HL-60 (cell line): ENCODE results near the gene STX2.

Source experiments
- DNase-seq, 2 experiments: peaks; one replicate each; pipeline ENCODE4 v3.0.0-alpha.2; 2010 to 2020; ENCODE audit warnings: low read depth in 1 of 2, low spot score in 1 of 2
- H3K27ac ChIP-seq: fragments of 250-450 bp; sonication (Bioruptor Pico); replicated peaks from 2 replicates; pipeline ENCODE4 v1.5.1; 2020; ENCODE audit warnings: mild to moderate bottlenecking, moderate library complexity
- H3K27me3 ChIP-seq: fragments of 250-450 bp; sonication (Bioruptor Pico); 2 replicates; pipeline ENCODE4 v1.5.1; 2021; ENCODE audit warnings: mild to moderate bottlenecking, moderate library complexity; ENCODE audit not compliant: insufficient read depth, poor library complexity, severe bottlenecking
- H3K4me3 ChIP-seq: replicated peaks from 2 replicates; pipeline ENCODE4 v1.5.1; 2011; ENCODE audit warnings: mild to moderate bottlenecking, control low read depth, low read length; ENCODE audit not compliant: insufficient read depth
- CTCF ChIP-seq: IDR thresholded peaks from one replicate; pipeline ENCODE4 v1.5.1; 2011; ENCODE audit warnings: low read length, control low read depth, inconsistent platforms; ENCODE audit not compliant: insufficient read depth
- GABPA ChIP-seq: IDR thresholded peaks from 2 replicates; pipeline ENCODE4 v1.6.1; 2012; ENCODE audit warnings: low read depth
- POLR2AphosphoS5 ChIP-seq: IDR thresholded peaks from 2 replicates; pipeline ENCODE4 v1.6.1; 2012; ENCODE audit warnings: low read depth
- REST ChIP-seq: IDR thresholded peaks from 2 replicates; pipeline ENCODE4 v1.6.1; 2012; ENCODE audit warnings: low read depth; ENCODE audit not compliant: insufficient replicate concordance
- SPI1 ChIP-seq: IDR thresholded peaks from 2 replicates; pipeline ENCODE4 v1.6.1; 2012; ENCODE audit warnings: low read depth, mild to moderate bottlenecking, borderline replicate concordance

Gene STX2

GRCh38 chr12:130803702-130804101 lies 35.3 kb downstream of the STX2 start:
- no peak overlapping the region for H3K4me3 ChIP-seq
- no peak for DNase-seq
- TF ChIP-seq POLR2AphosphoS5 (no peak), CTCF (no peak), GABPA (no peak), REST (no peak), SPI1 (no peak)
- no peak overlapping the region for H3K27ac ChIP-seq
- no peaks in the 10 kb centered on the region for H3K27me3 ChIP-seq

GRCh38 chr12:130800312-130800711 lies 38.7 kb downstream of the STX2 start:
- no peak overlapping the region for H3K27ac ChIP-seq
- TF ChIP-seq CTCF = no peak
- TF ChIP-seq SPI1 = no peak
- TF ChIP-seq POLR2AphosphoS5 = no peak
- TF ChIP-seq GABPA = no peak
- no peak for TF ChIP-seq REST
- DNase-seq = no peak
- no peaks in the 10 kb centered on the region for H3K27me3 ChIP-seq
- no peak overlapping the region for H3K4me3 ChIP-seq

- DNase-seq = no peak
- Histone ChIP-seq H3K27ac (no peak overlapping the region), H3K27me3 (no peaks in the 10 kb centered on the region), H3K4me3 (no peak overlapping the region)
- TF ChIP-seq CTCF = no peak
- no peak for TF ChIP-seq REST
- no peak for TF ChIP-seq POLR2AphosphoS5
- TF ChIP-seq SPI1 = no peak
- no peak for TF ChIP-seq GABPA
These were observed 40.0 kb downstream of the STX2 start for GRCh38 chr12:130799051-130799450.
